SH-SY5Y (cell line): Measurements from ENCODE around the gene AFF3.

Experiments used
- GATA2 ChIP-seq: IDR thresholded peaks from 2 replicates; pipeline ENCODE4 v1.6.1; 2011; ENCODE audit warnings: mild to moderate bottlenecking, low read depth, low read length
- GATA3 ChIP-seq: IDR thresholded peaks from 2 replicates; pipeline ENCODE4 v1.6.1; 2011; ENCODE audit warnings: low read depth, mild to moderate bottlenecking, low read length, moderate library complexity

GRCh38 chr2:100130595-100131391 is 11.6 kb downstream of the AFF3 start:
- TF ChIP-seq GATA2 = no peak
- TF ChIP-seq GATA3 = no peak
